GM12875 (cell line): ENCODE results near the gene TMIGD3.
A peak's percentile ranks its signal among the peaks of the same experiment; 100 is the strongest.

Source experiments
- H3K4me3 ChIP-seq: one replicate; pipeline ENCODE4 v1.5.1; 2011; ENCODE audit warnings: low read depth, low read length, control low read depth
- TF ChIP-seq, protein P1 (sequence below): IDR thresholded peaks from 2 replicates; pipeline ENCODE4 v1.5.1; 2011; ENCODE audit warnings: low read depth, mild to moderate bottlenecking, control low read depth, inconsistent platforms, low read length, moderate library complexity, borderline replicate concordance; ENCODE audit not compliant: insufficient read depth

The TMIGD3 gene

GRCh38 chr1:111540928-111541327 is 37.5 kb upstream of the TMIGD3 start:
- TF ChIP-seq, protein P1, sequence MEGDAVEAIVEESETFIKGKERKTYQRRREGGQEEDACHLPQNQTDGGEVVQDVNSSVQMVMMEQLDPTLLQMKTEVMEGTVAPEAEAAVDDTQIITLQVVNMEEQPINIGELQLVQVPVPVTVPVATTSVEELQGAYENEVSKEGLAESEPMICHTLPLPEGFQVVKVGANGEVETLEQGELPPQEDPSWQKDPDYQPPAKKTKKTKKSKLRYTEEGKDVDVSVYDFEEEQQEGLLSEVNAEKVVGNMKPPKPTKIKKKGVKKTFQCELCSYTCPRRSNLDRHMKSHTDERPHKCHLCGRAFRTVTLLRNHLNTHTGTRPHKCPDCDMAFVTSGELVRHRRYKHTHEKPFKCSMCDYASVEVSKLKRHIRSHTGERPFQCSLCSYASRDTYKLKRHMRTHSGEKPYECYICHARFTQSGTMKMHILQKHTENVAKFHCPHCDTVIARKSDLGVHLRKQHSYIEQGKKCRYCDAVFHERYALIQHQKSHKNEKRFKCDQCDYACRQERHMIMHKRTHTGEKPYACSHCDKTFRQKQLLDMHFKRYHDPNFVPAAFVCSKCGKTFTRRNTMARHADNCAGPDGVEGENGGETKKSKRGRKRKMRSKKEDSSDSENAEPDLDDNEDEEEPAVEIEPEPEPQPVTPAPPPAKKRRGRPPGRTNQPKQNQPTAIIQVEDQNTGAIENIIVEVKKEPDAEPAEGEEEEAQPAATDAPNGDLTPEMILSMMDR: no peak
- no peak overlapping the region for H3K4me3 ChIP-seq

DNA sequence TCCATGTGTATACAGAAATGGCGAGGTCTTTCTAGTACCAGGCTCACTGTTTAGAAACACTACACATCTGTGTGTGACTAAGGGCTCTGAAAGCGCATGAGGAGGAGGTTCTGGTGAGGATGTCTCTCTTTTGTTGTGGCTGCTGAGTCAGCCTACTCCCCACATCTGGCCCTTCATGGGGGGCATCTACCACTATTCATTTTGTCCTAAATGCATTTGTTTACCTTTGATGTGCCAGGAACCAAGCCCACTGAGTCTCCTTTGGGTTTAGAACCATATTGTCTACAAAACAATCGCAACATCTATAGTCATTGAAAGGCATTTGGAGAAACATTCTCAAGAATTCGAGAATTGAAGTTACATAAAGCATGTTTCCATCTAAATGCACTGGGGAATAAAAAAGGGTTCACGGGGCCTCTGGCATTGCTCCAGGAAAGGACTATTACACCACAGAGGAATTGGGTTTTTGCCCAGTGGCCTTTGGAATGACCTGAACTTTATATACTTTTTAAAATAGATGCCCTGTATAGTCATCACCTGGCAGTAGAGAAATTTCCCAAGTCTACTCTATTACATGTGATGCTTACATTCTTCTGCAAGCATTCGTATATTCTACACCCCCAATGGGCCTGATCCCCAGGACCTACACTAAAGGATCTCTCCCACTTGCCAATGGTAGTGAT is 35.1 kb upstream of the TMIGD3 start:
- TF ChIP-seq, protein P1: no peak
- H3K4me3 ChIP-seq: no peak overlapping the region

- TF ChIP-seq, protein P1: no peak
- no peak overlapping the region for H3K4me3 ChIP-seq
Measured at GRCh38 chr1:111535256-111536191, 32.1 kb upstream of the TMIGD3 start.

DNA sequence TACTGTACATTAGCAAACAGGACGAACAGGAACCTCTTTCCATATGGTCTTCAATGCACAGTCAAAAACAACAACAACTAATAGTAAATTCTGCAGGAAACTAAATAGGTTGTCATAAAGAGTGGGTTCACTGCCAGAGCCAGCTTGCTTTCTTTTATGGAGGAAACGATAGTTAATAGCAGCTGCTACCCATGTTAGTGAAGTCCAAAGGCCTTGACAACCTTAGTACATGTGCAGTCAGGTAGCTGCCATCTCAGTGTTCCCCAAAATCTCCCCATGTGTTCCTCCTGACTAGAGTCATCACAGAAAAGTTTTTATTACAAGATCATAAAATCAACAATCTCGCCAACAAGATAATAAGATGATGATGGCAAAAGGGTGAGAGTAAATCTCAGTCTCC is 16.6 kb upstream of the TMIGD3 start:
- TF ChIP-seq, protein P1: no peak

DNA sequence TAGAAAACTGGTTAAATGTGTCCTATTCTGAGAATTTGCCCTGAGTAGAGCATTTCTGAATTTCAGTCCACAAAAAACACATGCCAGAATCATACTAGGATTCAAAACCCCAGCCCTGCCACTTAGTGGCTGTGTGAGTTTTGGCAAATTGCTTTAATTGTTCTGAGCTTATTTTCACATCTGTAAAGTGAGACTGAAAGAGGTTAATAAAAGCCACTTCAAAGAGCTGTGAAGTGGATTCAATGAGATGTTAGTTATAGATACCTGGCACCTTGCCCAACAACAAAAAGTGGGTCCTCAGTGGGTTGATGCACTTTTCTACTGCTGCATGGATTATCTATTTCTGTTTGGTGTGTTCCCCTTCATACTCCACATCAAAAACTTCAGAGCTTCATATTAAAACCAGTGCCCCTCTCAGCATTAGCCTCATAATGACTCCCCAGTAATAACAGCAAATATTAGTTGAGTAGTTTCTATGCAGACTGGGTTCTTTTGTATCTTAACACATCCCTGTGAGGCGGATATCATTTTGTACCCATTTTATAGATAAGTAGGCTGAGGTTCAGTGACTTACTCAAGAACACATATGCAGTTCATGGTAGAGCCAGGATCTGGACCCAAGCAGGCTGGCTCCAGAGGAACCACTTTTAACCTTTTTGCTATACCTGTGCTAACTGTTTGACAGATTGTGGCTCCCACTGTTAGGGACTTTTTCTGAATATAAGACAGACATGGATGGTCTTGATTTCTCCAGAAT is 14.2 kb upstream of the TMIGD3 start:
- no peak overlapping the region for H3K4me3 ChIP-seq
- TF ChIP-seq, protein P1: no peak

More for the DNA sequence above, 16.6 kb upstream of the TMIGD3 start:
- no peak overlapping the region for H3K4me3 ChIP-seq

- H3K4me3 ChIP-seq: peak overlapping the region; percentile 42
- TF ChIP-seq, protein P1: peak; percentile 57
Measured at GRCh38 chr1:111516005-111516535, 12.6 kb upstream of the TMIGD3 start.
